Aorta (tissue), 5 donors: ENCODE measurements around the gene NELFCD. TPM values are rescaled to one million over a fixed set of nuclear protein-coding genes. Genes with fewer than 3 reads are reported as not detected.

Experiments
- ATAC-seq: fragments of 200-7000 bp; cut with Tn5 transposase; one replicate; pipeline ENCODE4 v1.9.1; 2022; ENCODE audit warnings: moderate library complexity; ENCODE audit not compliant: low FRiP score
- DNase-seq, 2 donors: peaks; one replicate each; pipeline ENCODE4 v3.0.0-alpha.2; 2020
- H3K27ac ChIP-seq, 2 donors: one replicate each; pipeline ENCODE4 v1.5.1; 2013; ENCODE audit warnings: low read length in 2 of 2, mild to moderate bottlenecking in 2 of 2, moderate library complexity in 2 of 2, control low read depth in 1 of 2, inconsistent platforms in 1 of 2, low read depth in 1 of 2
- H3K27me3 ChIP-seq, 2 donors: one replicate each; pipeline ENCODE4 v1.6.1; 2013; ENCODE audit warnings: control low read depth in 1 of 2, low read length in 1 of 2, mild to moderate bottlenecking in 1 of 2, moderate library complexity in 1 of 2; ENCODE audit not compliant: insufficient read depth in 2 of 2, control insufficient read depth in 1 of 2
- H3K36me3 ChIP-seq, 2 donors: one replicate each; pipeline ENCODE4 v1.6.1; 2013; ENCODE audit warnings: control low read depth in 1 of 2, low read length in 1 of 2, mild to moderate bottlenecking in 1 of 2; ENCODE audit not compliant: insufficient read depth in 2 of 2, control insufficient read depth in 1 of 2
- H3K4me1 ChIP-seq, 2 donors: one replicate each; pipeline ENCODE4 v1.6.1; 2013; ENCODE audit warnings: low read length in 2 of 2, control low read depth in 1 of 2, mild to moderate bottlenecking in 1 of 2, moderate library complexity in 1 of 2; ENCODE audit not compliant: insufficient read depth in 2 of 2, control insufficient read depth in 1 of 2
- H3K4me3 ChIP-seq, 2 donors: one replicate each; pipeline ENCODE4 v1.5.1; 2013; ENCODE audit warnings: low read length in 2 of 2, control low read depth in 1 of 2, mild to moderate bottlenecking in 1 of 2
- H3K9me3 ChIP-seq: one replicate; pipeline ENCODE4 v1.6.1; 2013; ENCODE audit warnings: mild to moderate bottlenecking, low read length; ENCODE audit not compliant: control insufficient read depth
- WGBS, 2 donors: extraction: QIAGEN DNeasy Blood & Tissue Kit; methylation state at CpG; one replicate each; pipeline ENCODE4 v1.1.7; 2013; 5-methylcytosine and 5-hydroxymethylcytosine counted together
- intact Hi-C, 2 donors: fragments of 100-400 bp; cut with DNase I; formaldehyde crosslinking; loops; one replicate each; pipeline versions ENCODE4 v1.14.2 to v1.15.0; 2022
- polyA plus RNA-seq, 2 donors: library from polyadenylated mRNA; stranded (reverse); fragments of 200-250 nt; gene quantifications; one replicate each; pipeline ENCODE4 v1.2.3, GENCODE V29; 2013
- total RNA-seq, 2 donors: library from RNA; stranded (reverse); fragmentation: NEBNext Ultra II Directional; extraction: Animal tissue kit (Norgen Biotek cat#: 25700); gene quantifications; one replicate each; pipeline ENCODE4 v1.2.1, GENCODE V29; 2021
- donor health status: healthy with polysubstance abuse.
- donor health status: Bipolar disorder and iron deficiency.
- donor health status: DM: no; HTN: no; CAD: no.
- donor health status: DM: no; HTN: no; CAD: no.
- donor health status: DM: yes; HTN: yes; CAD: no.

The NELFCD gene
- total and polyA plus RNA-seq, 4 donors, result 22.7 to 53.9 (median 45.3) TPM

DNA sequence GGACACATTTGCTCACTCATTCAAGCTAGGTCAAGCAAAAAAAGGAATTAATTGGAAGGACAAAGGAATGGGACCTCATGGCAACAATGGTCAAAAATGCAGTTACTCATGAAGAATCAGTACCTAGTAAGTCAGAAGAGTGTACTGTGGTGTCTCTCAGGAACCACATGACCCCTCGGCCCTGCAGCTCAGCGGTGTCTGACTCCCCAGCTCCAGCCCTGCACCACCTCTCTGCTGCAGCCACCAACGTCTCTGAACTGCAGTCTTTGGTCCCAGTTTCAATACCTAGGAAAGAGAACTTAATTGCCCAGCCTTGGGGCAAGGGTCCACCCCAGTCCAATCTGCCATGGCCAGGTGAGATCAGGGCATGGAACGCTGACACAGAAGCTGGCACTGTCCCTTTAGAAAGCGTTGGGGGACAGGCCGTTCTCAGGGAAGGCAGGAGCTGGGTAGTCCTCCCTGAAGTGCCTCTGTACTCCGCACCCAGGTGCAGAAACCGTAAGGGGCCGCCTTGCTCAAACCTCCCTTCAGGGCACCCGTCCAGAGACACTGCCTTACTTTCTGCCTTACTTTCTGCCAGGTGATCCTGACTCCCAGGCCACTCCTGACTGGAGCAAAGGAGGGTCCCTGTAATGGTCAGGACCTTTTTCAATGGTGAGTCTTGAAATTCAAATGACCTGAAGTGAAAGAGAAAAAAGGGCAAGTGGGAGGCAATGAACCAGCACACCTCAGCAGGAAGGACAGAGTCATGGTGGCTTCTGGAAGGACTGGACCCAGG, 13.2 kb upstream of the NELFCD start:
- intact Hi-C loops, result no loop called here
- no peak for ATAC-seq
- no peak for DNase-seq
- H3K4me3 ChIP-seq, result no peak overlapping the region
- no peaks in the 10 kb centered on the region for H3K4me1 ChIP-seq
- H3K27me3 ChIP-seq, result no peaks in the 10 kb centered on the region
- no peaks in the 10 kb centered on the region for H3K9me3 ChIP-seq
- no peak overlapping the region for H3K27ac ChIP-seq
- WGBS, 2 donors, result 85 to 86% methylated on average over 10 of the region's 10 CpGs
- H3K36me3 ChIP-seq, result no peaks in the 10 kb centered on the region

DNA sequence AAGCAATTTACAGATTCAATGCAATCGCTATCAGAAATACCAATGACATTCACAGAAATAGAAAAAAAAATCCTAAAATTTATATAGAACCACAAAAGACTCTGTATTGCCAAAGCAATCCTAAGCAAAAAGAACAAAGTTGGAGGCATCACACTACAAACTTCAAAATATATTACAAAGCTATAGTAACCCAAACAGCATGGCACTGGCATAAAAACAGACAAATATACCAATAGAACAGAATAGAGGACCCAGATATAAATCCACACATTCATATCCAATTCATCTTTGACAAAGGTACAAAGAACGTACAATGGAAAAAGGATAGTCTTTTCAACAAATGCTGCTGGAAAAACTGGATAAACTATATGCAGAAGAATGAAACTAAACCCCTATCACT, 11.6 kb upstream of the NELFCD start:
- ATAC-seq (no peak), DNase-seq (no peak)
- 70 to 71% methylated on average over 2 of the region's 2 CpGs for WGBS, 2 donors
- H3K4me3 ChIP-seq, result no peak overlapping the region
- H3K27me3 ChIP-seq, result no peaks in the 10 kb centered on the region
- H3K4me1 ChIP-seq, result no peaks in the 10 kb centered on the region
- no peaks in the 10 kb centered on the region for H3K9me3 ChIP-seq
- no peak overlapping the region for H3K27ac ChIP-seq
- no peaks in the 10 kb centered on the region for H3K36me3 ChIP-seq
- intact Hi-C loops, result no loop called here

DNA sequence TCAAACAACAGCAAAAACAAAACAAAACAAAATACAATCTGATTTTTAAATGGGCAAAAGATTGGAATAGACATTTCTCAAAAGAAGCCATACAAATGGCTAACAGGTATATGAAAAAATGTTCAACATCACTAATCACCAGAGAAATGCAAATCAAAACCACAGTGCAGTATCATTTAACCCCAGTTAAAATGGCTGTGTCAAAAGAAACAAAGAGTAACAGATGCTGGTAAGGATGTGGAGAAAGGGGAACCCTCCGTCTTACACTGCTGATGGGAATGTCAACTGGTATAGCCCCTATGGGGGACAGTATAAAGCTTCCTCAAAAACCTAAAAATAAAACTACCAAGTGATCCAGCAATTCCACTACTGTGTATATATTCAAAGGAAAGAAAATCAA, 10.9 kb upstream of the NELFCD start:
- no peak overlapping the region for H3K27ac ChIP-seq

DNA sequence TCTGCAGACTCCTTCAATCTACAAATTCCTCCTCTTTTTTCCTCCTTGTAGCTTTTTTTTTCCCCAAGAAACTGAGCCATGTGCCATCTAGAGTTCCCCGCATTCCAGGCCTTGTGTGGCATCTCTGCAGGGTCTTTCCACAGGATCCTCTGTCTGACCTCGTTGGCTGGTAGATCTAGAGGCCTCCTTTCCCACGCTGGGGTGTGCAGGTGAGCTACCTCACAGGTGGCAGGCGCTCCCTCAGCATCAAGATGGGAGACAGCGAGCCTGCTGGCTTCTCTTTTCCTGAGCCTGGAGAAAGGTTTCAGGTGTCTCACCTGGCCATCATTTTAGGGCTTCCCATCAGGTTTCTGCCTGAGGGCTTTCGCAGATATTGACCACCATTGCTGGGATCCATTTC, 9.6 kb upstream of the NELFCD start:
- WGBS, 2 donors, result 81 to 85% methylated on average over 6 of the region's 6 CpGs
- DNase-seq, result no peak
- intact Hi-C loops, result no loop called here
- Histone ChIP-seq H3K36me3 (no peaks in the 10 kb centered on the region), H3K4me1 (no peaks in the 10 kb centered on the region), H3K27ac (no peak overlapping the region), H3K4me3 (no peak overlapping the region), H3K27me3 (no peaks in the 10 kb centered on the region), H3K9me3 (peaks cover 3% of the 10 kb centered on the region)
- no peak for ATAC-seq

More for the DNA sequence above, 10.9 kb upstream of the NELFCD start:
- no peak overlapping the region for H3K4me3 ChIP-seq
- H3K27me3 ChIP-seq, result no peaks in the 10 kb centered on the region
- no peaks in the 10 kb centered on the region for H3K4me1 ChIP-seq
- intact Hi-C loops, result no loop called here
- 74 to 89% methylated on average over 1 of the region's 1 CpG for WGBS, 2 donors
- no peaks in the 10 kb centered on the region for H3K36me3 ChIP-seq
- DNase-seq (no peak), ATAC-seq (no peak)
- H3K9me3 ChIP-seq, result no peaks in the 10 kb centered on the region

DNA sequence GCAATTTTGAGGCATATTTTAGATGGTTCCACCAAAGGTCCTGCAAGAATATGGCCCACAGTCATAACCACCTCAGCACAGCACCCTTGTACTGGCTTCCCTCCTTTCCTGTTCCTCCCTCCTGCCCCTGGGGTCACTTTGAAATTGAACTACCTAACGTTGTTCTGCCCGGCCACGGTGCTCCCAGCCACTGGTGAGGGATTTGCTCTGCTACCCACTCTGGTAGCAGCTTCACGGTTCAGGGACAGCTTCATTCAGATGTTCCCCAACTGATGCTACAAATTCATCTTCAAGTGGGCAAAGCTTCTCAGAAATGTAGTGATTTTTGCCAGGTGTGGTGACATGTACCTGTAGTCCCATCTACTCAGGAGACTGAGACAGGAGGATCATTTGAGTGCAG, 7.9 kb upstream of the NELFCD start:
- DNase-seq (no peak), ATAC-seq (no peak)
- no peak overlapping the region for H3K4me3 ChIP-seq
- H3K27ac ChIP-seq, result no peak overlapping the region
- WGBS, 2 donors, result 87 to 93% methylated on average over 4 of the region's 4 CpGs
- H3K36me3 ChIP-seq, result no peaks in the 10 kb centered on the region
- intact Hi-C loops, result no loop called here
- peaks cover 3% of the 10 kb centered on the region for H3K9me3 ChIP-seq
- no peaks in the 10 kb centered on the region for H3K4me1 ChIP-seq
- H3K27me3 ChIP-seq, result no peaks in the 10 kb centered on the region

DNA sequence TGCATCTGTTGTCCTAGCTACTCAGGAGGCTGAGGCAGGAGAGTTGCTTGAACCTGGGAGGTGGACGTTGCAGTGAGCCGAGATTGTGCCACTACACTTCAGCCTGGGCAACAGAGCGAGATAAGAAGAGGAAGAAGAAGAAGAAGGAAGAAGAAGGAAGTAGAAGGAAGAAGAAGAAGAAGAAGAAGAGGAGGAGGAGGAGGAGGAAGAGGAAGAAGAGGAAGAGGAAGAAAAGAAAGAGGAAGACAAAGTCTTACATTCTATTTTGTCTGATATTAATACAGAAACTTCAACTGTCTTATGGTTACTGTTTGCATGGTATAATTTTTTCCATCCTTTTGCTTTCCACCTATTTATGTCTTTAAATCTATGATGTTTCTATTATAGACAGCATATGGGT, 7.2 kb upstream of the NELFCD start:
- ATAC-seq, result no peak
- WGBS, 2 donors, result 85 to 91% methylated on average over 3 of the region's 3 CpGs
- intact Hi-C loops, result no loop called here

DNA sequence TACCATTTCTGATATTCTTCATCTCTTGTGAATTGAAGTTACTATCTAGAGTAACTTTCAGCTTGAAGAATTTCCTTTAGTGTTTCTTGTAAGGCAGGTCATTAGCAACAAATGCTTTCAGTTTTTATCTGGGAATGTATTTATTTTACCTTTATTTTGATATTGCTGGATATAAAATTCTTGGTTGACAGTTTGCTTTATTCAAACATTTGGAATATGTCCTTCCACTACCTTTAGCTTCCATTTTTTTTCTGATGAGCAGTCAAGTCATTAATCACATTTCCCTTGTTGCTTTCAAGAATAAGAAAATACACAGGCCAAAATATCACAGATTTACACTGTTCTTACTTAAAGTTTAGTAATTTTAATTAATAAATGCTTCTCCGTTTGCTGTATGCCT, 5.7 kb upstream of the NELFCD start:
- H3K4me1 ChIP-seq, result no peaks in the 10 kb centered on the region
- intact Hi-C loops, result no loop called here
- 91 to 96% methylated on average over 1 of the region's 1 CpG for WGBS, 2 donors

More for the DNA sequence above, 7.2 kb upstream of the NELFCD start:
- DNase-seq, result no peak
- H3K27me3 ChIP-seq, result no peaks in the 10 kb centered on the region
- H3K4me1 ChIP-seq, result no peaks in the 10 kb centered on the region
- no peak overlapping the region for H3K27ac ChIP-seq
- no peaks in the 10 kb centered on the region for H3K36me3 ChIP-seq
- H3K4me3 ChIP-seq, result no peak overlapping the region
- peaks cover 3% of the 10 kb centered on the region for H3K9me3 ChIP-seq

DNA sequence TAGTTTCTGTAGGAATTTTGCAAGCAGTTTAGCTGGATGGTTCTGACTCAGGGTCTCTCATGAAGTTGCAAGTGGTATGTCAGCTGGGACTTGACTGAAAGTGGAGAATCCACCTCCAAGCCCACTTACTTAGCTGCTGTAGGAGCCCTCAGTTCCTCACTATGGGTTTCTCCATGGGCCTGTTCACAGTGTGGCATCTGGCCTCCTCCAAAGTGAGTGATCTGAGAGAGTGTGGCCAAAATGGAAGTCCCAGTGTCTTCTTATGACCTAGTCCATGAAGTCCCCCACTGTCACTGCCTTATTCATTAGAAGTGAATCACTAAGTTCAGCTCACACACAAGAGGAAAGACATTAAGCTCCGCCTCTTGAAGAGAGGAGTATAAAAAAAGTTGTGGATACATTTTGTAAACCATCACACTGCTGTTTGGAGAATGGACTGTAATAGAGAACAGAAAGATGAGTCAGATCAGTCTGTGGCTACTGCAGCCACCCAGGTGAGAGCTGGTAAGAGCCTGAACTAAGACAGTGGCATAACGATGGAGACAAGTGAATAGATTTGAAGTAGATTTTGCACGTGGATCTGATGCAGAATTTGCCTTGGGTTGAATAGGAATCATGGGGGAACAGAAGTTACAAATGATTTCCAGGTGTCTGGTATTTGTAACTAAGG, 4.9 kb upstream of the NELFCD start:
- Histone ChIP-seq H3K4me3 (no peak overlapping the region), H3K9me3 (peaks cover 3% of the 10 kb centered on the region), H3K36me3 (no peaks in the 10 kb centered on the region), H3K4me1 (no peaks in the 10 kb centered on the region), H3K27ac (no peak overlapping the region), H3K27me3 (no peaks in the 10 kb centered on the region)
- DNase-seq (no peak), ATAC-seq (no peak)
- 88 to 92% methylated on average over 3 of the region's 3 CpGs for WGBS, 2 donors
- intact Hi-C loops, result no loop called here

More for the DNA sequence above, 5.7 kb upstream of the NELFCD start:
- Histone ChIP-seq H3K27me3 (no peaks in the 10 kb centered on the region), H3K4me3 (no peak overlapping the region), H3K9me3 (peaks cover 3% of the 10 kb centered on the region), H3K36me3 (no peaks in the 10 kb centered on the region), H3K27ac (no peak overlapping the region)
- no peak for DNase-seq
- no peak for ATAC-seq
